C4-2B (cell line): ENCODE measurements around the gene TLCD1.

ENCODE experiments used
- CTCF ChIP-seq: fragments of 450-650 bp; conservative IDR thresholded peaks from 2 replicates; pipeline ENCODE4 v1.5.1; 2017; ENCODE audit warnings: mild to moderate bottlenecking
- ZFX ChIP-seq: fragments of 450-650 bp; IDR thresholded peaks from 2 replicates; pipeline ENCODE4 v1.6.1; 2017

- TF ChIP-seq CTCF (no peak), ZFX (no peak)
These were observed 14.6 kb upstream of the TLCD1 start for GRCh38 chr17:28740406-28741357.
